Activated naive CD4-positive, alpha-beta T cell treated with anti-CD3 and anti-CD28 coated beads, Interleukin-2, amount 10 ng/mL, durations not matched to agents 7 days and 5 days (primary cell): Measurements from ENCODE around the gene RIF1.
"Not testable (repeated sequence)": the region's sequence is repeated elsewhere in the genome, so short reads cannot be mapped to it uniquely, and the experiment has no call there.

Experiments
- CTCF ChIA-PET: fragments of 350-600 bp; sonication (Branson Sonifier 250); formaldehyde crosslinking; loops from one replicate; lab custom pipeline; 2021; ENCODE audit warnings: antibody characterized with exemption; lab: Charles Lee
- DNase-seq: peaks from one replicate; pipeline ENCODE4 v3.0.0-alpha.2; 2020
- H3K27ac Mint-ChIP-seq: one replicate; pipeline ENCODE4 v1.8.0; 2021; ENCODE audit warnings: mild to moderate bottlenecking, moderate library complexity, mixed read lengths
- H3K27me3 Mint-ChIP-seq: one replicate; pipeline ENCODE4 v1.8.0; 2021; ENCODE audit warnings: mild to moderate bottlenecking, mixed read lengths
- H3K36me3 Mint-ChIP-seq: one replicate; pipeline ENCODE4 v1.8.0; 2021; ENCODE audit warnings: mixed read lengths
- H3K4me1 Mint-ChIP-seq: one replicate; pipeline ENCODE4 v1.8.0; 2021; ENCODE audit warnings: mixed read lengths
- H3K4me3 Mint-ChIP-seq: one replicate; pipeline ENCODE4 v1.8.0; 2021; ENCODE audit warnings: mild to moderate bottlenecking, moderate library complexity, mixed read lengths
- H3K9me3 Mint-ChIP-seq: one replicate; pipeline ENCODE4 v1.8.0; 2021; ENCODE audit warnings: mixed read lengths

The RIF1 gene

GRCh38 chr2:151399981-151400380, 9.7 kb upstream of the RIF1 start:
- Mint-ChIP-seq H3K4me3 (no peak overlapping the region), H3K27me3 (peaks cover 8% of the 10 kb centered on the region), H3K27ac (no peak overlapping the region), H3K4me1 (no peaks in the 10 kb centered on the region), H3K9me3 (no peaks in the 10 kb centered on the region), H3K36me3 (no peaks in the 10 kb centered on the region)
- CTCF ChIA-PET: no interaction called here
- DNase-seq: no peak

GRCh38 chr2:151401149-151401548, 8.6 kb upstream of the RIF1 start:
- CTCF ChIA-PET: no interaction called here
- Mint-ChIP-seq H3K4me3 (no peak overlapping the region), H3K36me3 (no peaks in the 10 kb centered on the region)

GRCh38 chr2:151403914-151404313, 5.8 kb upstream of the RIF1 start:
- H3K4me3 Mint-ChIP-seq: no peak overlapping the region
- no peaks in the 10 kb centered on the region for H3K36me3 Mint-ChIP-seq
- no peak for DNase-seq
- no peak overlapping the region for H3K27ac Mint-ChIP-seq
- peaks cover 2% of the 10 kb centered on the region for H3K4me1 Mint-ChIP-seq
- H3K27me3 Mint-ChIP-seq: peaks cover 9% of the 10 kb centered on the region
- no peaks in the 10 kb centered on the region for H3K9me3 Mint-ChIP-seq
- CTCF ChIA-PET: no interaction called here

More at GRCh38 chr2:151401149-151401548, 8.6 kb upstream of the RIF1 start:
- H3K4me1 Mint-ChIP-seq: no peaks in the 10 kb centered on the region
- H3K27ac Mint-ChIP-seq: no peak overlapping the region
- no peak for DNase-seq
- peaks cover 10% of the 10 kb centered on the region for H3K27me3 Mint-ChIP-seq
- H3K9me3 Mint-ChIP-seq: no peaks in the 10 kb centered on the region

GRCh38 chr2:151405376-151405775, 4.3 kb upstream of the RIF1 start:
- CTCF ChIA-PET: no interaction called here

GRCh38 chr2:151407281-151407680, 2.4 kb upstream of the RIF1 start:
- H3K27ac Mint-ChIP-seq: peak overlapping the region; percentile 2
- DNase-seq: no peak
- H3K4me3 Mint-ChIP-seq: no peak overlapping the region
- peaks cover 23% of the 10 kb centered on the region for H3K4me1 Mint-ChIP-seq
- H3K36me3 Mint-ChIP-seq: peaks cover 14% of the 10 kb centered on the region
- H3K27me3 Mint-ChIP-seq: peaks cover 9% of the 10 kb centered on the region
- CTCF ChIA-PET: interaction anchor here (0.9 kb wide), 1 partner anchor 30 kb away, joined by 3 read pairs; no protein-coding TSS in a partner anchor
- peaks cover 3% of the 10 kb centered on the region for H3K9me3 Mint-ChIP-seq

More at GRCh38 chr2:151405376-151405775, 4.3 kb upstream of the RIF1 start:
- DNase-seq: no peak
- Mint-ChIP-seq H3K4me3 (no peak overlapping the region), H3K9me3 (peaks cover 3% of the 10 kb centered on the region), H3K27ac (no peak overlapping the region), H3K4me1 (peaks cover 7% of the 10 kb centered on the region), H3K36me3 (peaks cover 6% of the 10 kb centered on the region), H3K27me3 (peaks cover 9% of the 10 kb centered on the region)

- DNase-seq: no peak
- H3K27me3 Mint-ChIP-seq: peaks cover 9% of the 10 kb centered on the region
- peak overlapping the region; percentile 92 for H3K4me3 Mint-ChIP-seq
- CTCF ChIA-PET: interaction anchor here (1.4 kb wide), 1 partner anchor 120 kb away, joined by 7 read pairs; the partner anchor contains the start of gene NMI
- peak overlapping the region; percentile 87 for H3K27ac Mint-ChIP-seq
- H3K9me3 Mint-ChIP-seq: peaks cover 3% of the 10 kb centered on the region
- H3K36me3 Mint-ChIP-seq: peaks cover 21% of the 10 kb centered on the region
- H3K4me1 Mint-ChIP-seq: peaks cover 30% of the 10 kb centered on the region
Measured at GRCh38 chr2:151408788-151409600, 708 bp upstream of the RIF1 start.

DNA sequence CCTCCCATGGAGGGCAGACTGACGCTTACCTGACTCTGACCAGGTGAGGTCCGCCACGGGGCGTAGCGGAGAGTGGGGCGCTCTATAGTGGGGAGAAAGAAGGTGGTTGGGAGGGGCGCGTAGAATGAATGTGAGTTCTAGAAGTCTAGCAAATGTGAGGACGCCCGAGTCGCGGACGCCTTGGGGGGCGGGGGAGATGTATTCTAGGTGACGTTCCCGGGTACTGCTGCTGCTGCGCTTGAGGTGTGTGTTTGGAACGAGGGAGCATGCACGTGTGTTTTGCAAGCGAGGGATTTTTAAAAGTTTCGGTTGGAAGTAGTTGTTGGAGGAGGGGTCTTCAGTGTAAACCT, 758 bp downstream of the RIF1 start:
- peaks cover 3% of the 10 kb centered on the region for H3K9me3 Mint-ChIP-seq
- H3K27ac Mint-ChIP-seq: peak overlapping the region; percentile 87
- peaks cover 24% of the 10 kb centered on the region for H3K36me3 Mint-ChIP-seq
- DNase-seq: peak; percentile 62
- H3K4me1 Mint-ChIP-seq: peaks cover 32% of the 10 kb centered on the region
- H3K4me3 Mint-ChIP-seq: peak overlapping the region; percentile 92
- peaks cover 7% of the 10 kb centered on the region for H3K27me3 Mint-ChIP-seq
- CTCF ChIA-PET: interaction anchor here (1.0 kb wide), 1 partner anchor 12 kb away, joined by 3 read pairs; no protein-coding TSS in a partner anchor

DNA sequence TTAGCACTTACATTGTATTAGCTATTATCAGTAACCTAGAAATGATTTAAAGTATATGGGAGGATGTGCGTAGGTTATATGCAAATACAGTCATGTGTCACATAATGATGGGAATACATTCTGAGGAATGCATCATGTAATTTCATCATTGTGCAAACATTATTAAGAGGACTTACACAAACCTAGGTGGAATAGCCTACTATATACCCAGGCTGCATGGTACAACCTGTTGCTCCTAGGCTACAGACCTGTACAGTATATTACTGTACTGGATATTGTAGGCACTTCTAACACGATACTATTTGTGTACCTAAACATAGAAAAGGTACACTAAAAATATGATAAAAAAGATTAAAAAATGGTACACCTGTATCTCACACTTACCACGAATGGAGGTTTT, 7.9 kb downstream of the RIF1 start:
- Mint-ChIP-seq H3K36me3 (peaks cover 42% of the 10 kb centered on the region), H3K9me3 (no peaks in the 10 kb centered on the region), H3K4me1 (peaks cover 21% of the 10 kb centered on the region), H3K27me3 (no peaks in the 10 kb centered on the region), H3K27ac (no peak overlapping the region), H3K4me3 (no peak overlapping the region)
- no peak for DNase-seq
- CTCF ChIA-PET: no interaction called here

DNA sequence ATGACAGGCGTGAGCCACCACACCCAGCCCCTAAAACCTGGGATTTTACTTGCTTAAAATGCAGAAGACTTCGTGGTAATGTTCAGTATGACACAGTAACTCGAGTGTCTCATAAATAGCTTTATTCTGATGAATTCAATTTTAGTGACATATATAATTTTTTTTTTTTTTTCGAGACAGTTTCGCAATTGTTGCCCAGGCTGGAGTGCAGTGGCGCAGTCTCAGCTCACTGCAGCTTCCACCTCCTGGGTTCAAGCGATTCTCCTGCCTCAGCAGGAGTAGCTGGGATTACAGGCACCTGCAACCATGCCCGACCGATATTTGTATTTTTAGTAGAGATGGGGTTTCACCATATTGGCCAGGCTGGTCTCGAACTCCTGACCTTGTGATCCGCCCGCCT, 12.0 kb downstream of the RIF1 start:
- DNase-seq, H3K9me3 Mint-ChIP-seq, H3K4me3 Mint-ChIP-seq, H3K27ac Mint-ChIP-seq, H3K27me3 Mint-ChIP-seq, CTCF ChIA-PET: not testable (repeated sequence)
- Mint-ChIP-seq H3K4me1 (peaks cover 40% of the 10 kb centered on the region), H3K36me3 (peaks cover 59% of the 10 kb centered on the region)

GRCh38 chr2:151422917-151423439, 13.3 kb downstream of the RIF1 start:
- H3K4me3 Mint-ChIP-seq: no peak overlapping the region
- H3K27me3 Mint-ChIP-seq: no peaks in the 10 kb centered on the region
- H3K4me1 Mint-ChIP-seq: peaks cover 37% of the 10 kb centered on the region
- DNase-seq: no peak
- H3K9me3 Mint-ChIP-seq: no peaks in the 10 kb centered on the region
- CTCF ChIA-PET: interaction anchor here (0.8 kb wide), 2 partner anchors 13 to 14 kb away, joined by 3 to 4 read pairs; partner anchors contain the start of gene RIF1
- peak overlapping the region; percentile 21 for H3K27ac Mint-ChIP-seq
- H3K36me3 Mint-ChIP-seq: peaks cover 53% of the 10 kb centered on the region

DNA sequence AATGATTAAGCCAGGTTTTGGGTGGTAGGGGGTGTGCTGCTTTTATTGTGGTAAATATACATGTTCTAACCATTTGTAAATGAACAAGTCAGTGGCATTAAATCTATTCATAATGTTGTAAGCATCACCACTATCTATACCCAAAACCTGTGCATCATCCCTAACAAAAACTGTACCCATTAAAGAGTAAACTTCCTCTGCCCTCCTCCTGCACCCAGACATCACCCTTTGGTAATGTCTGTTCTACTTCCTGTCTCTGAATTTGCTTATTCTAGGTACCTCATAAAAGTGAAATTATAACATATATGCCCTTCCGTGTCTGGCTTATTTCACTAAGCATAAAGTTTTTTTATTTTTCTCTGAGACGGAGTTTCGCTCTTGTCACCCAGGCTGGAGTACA, 14.1 kb downstream of the RIF1 start:
- peak overlapping the region; percentile 21 for H3K27ac Mint-ChIP-seq
- H3K4me1 Mint-ChIP-seq: peaks cover 40% of the 10 kb centered on the region
- DNase-seq: peak; percentile 27
- H3K36me3 Mint-ChIP-seq: peaks cover 58% of the 10 kb centered on the region
- no peaks in the 10 kb centered on the region for H3K9me3 Mint-ChIP-seq
- H3K27me3 Mint-ChIP-seq: no peaks in the 10 kb centered on the region
- H3K4me3 Mint-ChIP-seq: no peak overlapping the region
- CTCF ChIA-PET: interaction anchor here (0.8 kb wide), 1 partner anchor 13 kb away, joined by 4 read pairs; no protein-coding TSS in a partner anchor

- H3K27me3 Mint-ChIP-seq: no peaks in the 10 kb centered on the region
- CTCF ChIA-PET: interaction anchor here (0.6 to 2.7 kb wide), 11 partner anchors 10 to 176 kb away, joined by 3 to 10 read pairs (median 4); partner anchors contain the start of gene RBM43
- H3K36me3 Mint-ChIP-seq: peaks cover 48% of the 10 kb centered on the region
- H3K4me3 Mint-ChIP-seq: no peak overlapping the region
- peak overlapping the region; percentile 78 for H3K27ac Mint-ChIP-seq
- peaks cover 18% of the 10 kb centered on the region for H3K4me1 Mint-ChIP-seq
- DNase-seq: no peak
- no peaks in the 10 kb centered on the region for H3K9me3 Mint-ChIP-seq
Measured at GRCh38 chr2:151437630-151438029, 27.9 kb downstream of the RIF1 start.

DNA sequence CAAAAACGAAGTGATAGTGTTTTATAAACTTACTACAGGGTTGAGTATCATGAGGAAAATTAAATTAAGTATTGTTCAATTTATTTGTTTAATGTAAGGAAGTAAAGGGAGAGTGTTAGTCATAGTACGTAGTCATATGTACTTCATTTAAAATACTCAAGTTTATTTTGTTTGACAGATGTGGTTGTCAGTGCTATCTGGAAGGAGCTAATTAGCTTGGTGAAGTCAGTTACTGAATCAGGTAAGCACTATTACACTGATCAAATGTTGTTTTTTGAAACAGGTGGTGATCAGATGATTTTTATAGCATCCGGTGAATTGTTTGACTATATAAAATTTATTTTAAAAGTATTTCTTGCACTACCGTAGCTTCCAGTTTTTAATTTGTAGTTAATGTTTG, 28.8 kb downstream of the RIF1 start:
- Mint-ChIP-seq H3K4me3 (no peak overlapping the region), H3K27me3 (no peaks in the 10 kb centered on the region), H3K27ac (no peak overlapping the region), H3K36me3 (peaks cover 49% of the 10 kb centered on the region), H3K4me1 (peaks cover 18% of the 10 kb centered on the region), H3K9me3 (no peaks in the 10 kb centered on the region)
- DNase-seq: no peak
- CTCF ChIA-PET: interaction anchor here (1.3 to 2.7 kb wide), 7 partner anchors 11 to 587 kb away, joined by 3 to 10 read pairs (median 5); no protein-coding TSS in a partner anchor

DNA sequence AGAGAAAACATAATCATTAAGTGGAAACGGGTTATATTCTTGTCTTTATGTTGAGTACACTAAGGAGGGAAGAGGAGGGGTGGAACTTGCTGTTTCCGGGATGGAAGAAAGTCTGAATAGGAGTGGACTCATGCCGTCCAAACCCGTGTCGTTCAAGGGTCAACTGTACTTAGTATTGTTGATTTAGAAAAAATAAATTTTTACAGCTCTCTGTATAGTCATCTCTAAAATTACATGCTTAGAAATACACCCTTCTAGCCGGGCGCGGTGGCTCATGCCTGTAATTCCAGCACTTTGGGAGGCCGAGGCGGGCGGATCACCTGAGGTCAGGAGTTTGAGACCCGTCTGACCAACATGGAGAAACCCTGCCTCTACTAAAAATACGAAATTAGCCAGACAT, 29.4 kb downstream of the RIF1 start:
- Mint-ChIP-seq H3K36me3 (peaks cover 50% of the 10 kb centered on the region), H3K4me3 (no peak overlapping the region), H3K27me3 (no peaks in the 10 kb centered on the region), H3K4me1 (peaks cover 18% of the 10 kb centered on the region), H3K9me3 (no peaks in the 10 kb centered on the region), H3K27ac (peak overlapping the region; percentile 55)
- CTCF ChIA-PET: interaction anchor here (1.3 to 2.7 kb wide), 4 partner anchors 12 to 586 kb away, joined by 3 to 10 read pairs (median 6); no protein-coding TSS in a partner anchor
- no peak for DNase-seq
